ENCODE data around the gene RENBP.

The RENBP gene

DNA sequence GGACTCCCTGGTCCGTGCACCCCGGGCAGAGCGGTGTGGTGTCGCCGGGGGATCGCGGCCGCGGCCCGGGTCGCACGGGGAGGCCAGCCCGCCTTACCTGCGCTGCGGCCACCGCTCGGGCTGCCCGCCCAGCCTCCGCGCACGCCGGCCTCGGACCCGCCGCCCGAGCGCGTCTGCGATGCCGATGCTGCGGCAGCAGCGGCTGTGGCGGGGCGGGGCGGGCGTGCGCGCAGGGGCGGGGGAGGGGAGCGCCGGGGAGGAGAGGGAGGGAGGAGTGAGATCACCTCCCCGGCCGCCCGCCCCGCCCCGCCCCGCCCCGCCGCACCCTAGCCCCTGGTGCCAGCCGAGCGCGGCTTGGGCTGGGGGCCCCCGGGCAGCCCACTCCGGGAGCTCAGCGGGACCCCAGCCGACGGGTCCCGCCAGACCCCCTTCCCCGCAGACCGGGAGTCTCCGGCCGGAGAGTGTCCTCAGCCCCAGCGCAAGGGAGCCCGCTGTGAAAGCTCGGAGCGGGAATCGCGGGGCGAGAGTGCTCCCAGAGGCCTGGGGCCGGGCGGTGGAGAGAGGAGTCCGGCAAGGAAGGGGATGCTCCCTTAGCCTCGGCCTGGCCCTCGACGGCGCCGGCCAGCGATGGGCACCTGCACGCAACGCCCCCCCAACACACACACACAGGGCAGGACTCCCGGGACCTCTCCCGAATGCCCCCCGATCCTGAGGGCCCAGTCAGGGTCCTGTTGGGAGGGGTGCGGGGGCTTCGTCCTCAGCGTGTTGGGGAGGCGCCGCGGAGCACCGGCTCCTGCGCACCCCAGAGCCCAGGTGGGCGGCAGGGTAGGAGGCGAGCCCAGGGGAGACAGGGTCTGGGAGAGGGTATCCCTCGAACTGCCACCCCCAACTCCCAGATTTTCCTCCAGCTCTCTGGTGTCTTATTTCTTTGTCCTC, 58.2 kb downstream of the RENBP start, which contains the start of gene L1CAM:
L1CAM (minus strand) TSS at position 206 of the 936 bp plus-strand sequence. CDS start 10,337 bp downstream, outside the sequence.
- no peak for DNase-seq
